ENCODE measurements around the gene ALOX12B.

Gene ALOX12B

DNA sequence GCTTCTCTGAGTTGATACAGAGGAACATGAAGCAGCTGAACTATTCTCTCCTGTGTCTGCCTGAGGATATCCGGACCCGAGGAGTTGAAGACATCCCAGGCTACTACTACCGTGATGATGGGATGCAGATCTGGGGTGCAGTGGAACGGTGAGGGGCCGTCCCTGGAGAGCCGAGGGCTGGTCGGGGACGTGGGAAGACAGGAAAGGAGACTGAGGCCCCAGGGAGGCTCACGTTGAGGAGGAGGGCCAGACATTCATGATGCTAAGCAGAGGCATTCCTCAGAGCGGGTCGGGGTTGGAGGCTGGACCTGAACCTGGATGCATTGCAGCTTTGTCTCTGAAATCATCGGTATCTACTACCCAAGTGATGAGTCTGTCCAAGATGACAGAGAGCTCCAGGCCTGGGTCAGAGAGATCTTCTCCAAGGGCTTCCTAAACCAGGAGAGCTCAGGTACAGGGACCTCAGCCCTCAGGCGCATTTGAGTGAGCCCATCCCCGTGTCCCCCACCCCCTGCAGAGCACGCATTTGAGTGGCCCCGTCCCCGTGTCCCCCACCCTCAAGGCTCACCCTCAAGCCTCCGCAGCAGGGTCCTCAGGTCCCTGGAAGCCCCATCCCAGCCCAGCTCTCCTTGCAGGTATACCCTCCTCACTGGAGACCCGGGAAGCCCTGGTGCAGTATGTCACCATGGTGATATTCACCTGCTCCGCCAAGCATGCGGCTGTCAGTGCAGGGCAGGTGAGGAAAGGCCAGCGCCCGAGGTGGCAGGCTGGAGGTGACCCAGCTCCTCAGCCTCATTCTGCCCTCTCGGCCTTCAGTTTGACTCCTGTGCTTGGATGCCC, 40.4 kb downstream of the ALOX12B start:
- H3K27ac ChIP-seq (ENCODE audit: low read depth, low read length) = no peak overlapping the region
- no peak overlapping the region for H3K4me3 ChIP-seq (ENCODE audit: low read depth in 1 of 2, low read length in 2 of 2)
- peaks cover 0 to 11% of the 10 kb centered on the region in 2 donors for H3K27me3 ChIP-seq (ENCODE audit: control insufficient read depth in 1 of 2, insufficient read depth in 2 of 2, low read length in 2 of 2)
- H3K9ac ChIP-seq (ENCODE audit: low read length) = no peak overlapping the region
- H3K36me3 ChIP-seq (ENCODE audit: insufficient read depth, low read length) = no peaks in the 10 kb centered on the region
- no peaks in the 10 kb centered on the region for H3K9me3 ChIP-seq (ENCODE audit: low read length)
- H3K4me1 ChIP-seq (ENCODE audit: insufficient read depth, low read length) = no peaks in the 10 kb centered on the region

DNA sequence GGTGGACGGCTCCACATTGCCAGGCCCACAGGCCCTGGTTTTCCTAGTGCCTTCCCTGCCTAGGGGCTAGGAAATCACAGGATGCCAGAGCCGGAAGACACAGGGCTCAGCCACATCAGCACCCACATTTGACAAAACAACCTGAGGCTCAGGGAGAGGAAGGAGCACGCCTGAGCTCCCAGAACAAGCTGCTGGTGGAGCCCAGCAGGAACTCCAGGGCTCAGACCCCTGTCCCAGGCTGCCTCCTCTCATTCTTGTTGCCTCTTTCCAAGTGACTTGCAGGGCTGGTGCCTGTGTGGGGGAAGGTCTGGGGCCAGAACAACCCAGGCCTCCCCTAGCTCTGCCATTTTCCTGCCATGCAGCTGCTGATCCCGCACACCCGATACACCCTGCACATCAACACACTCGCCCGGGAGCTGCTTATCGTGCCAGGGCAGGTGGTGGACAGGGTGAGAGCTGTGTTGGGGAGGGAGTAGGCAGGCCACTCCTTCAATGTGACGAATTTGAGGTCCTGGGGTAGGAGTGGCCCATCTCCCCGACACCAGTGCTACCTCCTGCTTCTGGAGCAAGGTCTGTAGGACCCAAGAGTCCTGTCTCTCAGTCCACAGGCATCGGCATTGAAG, 41.1 kb downstream of the ALOX12B start:
- Histone ChIP-seq H3K27me3 (ENCODE audit: control insufficient read depth in 1 of 2, insufficient read depth in 2 of 2, low read length in 2 of 2) (peaks cover 0 to 11% of the 10 kb centered on the region in 2 donors), H3K27ac (ENCODE audit: low read depth, low read length) (no peak overlapping the region), H3K4me1 (ENCODE audit: insufficient read depth, low read length) (no peaks in the 10 kb centered on the region), H3K9me3 (ENCODE audit: low read length) (no peaks in the 10 kb centered on the region), H3K4me3 (ENCODE audit: low read depth in 1 of 2, low read length in 2 of 2) (no peak overlapping the region), H3K9ac (ENCODE audit: low read length) (no peak overlapping the region), H3K36me3 (ENCODE audit: insufficient read depth, low read length) (no peaks in the 10 kb centered on the region)

DNA sequence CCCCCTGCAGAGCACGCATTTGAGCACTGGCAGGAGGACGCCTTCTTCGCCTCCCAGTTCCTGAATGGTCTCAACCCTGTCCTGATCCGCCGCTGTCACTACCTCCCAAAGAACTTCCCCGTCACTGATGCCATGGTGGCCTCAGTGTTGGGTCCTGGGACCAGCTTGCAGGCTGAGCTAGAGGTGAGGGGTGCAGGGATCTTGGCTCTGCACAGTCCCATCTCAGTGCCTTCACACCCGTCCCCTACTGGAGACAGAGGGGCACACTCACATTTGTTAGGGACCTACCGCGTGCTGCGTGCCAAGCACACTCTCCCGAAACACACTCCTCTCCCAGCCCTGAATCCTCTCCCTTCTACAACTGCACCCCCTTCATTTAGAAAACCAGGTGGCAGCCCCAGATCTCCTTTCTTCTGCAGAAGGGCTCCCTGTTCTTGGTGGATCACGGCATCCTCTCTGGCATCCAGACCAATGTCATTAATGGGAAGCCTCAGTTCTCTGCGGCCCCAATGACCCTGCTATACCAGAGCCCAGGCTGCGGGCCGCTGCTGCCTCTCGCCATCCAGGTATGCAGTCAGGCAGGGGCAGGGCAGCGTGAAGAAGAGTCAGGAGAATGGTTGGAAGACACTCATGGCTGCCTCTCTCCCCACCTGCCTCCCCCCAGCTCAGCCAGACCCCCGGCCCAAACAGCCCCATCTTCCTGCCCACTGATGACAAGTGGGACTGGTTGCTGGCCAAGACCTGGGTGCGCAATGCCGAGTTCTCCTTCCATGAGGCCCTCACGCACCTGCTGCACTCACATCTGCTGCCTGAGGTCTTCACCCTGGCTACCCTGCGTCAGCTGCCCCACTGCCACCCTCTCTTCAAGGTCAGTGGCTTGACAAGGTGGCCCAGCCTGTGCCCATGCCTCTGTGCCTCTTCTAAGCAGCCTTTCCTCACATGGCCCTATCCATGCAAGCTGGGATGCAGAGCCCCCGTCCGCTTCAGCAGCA, 42.4 kb downstream of the ALOX12B start:
- H3K9ac ChIP-seq (ENCODE audit: low read length) = no peak overlapping the region
- H3K4me3 ChIP-seq (ENCODE audit: low read depth in 1 of 2, low read length in 2 of 2) = no peak overlapping the region
- no peaks in the 10 kb centered on the region for H3K9me3 ChIP-seq (ENCODE audit: low read length)
- H3K4me1 ChIP-seq (ENCODE audit: insufficient read depth, low read length) = peaks cover 4% of the 10 kb centered on the region
- H3K36me3 ChIP-seq (ENCODE audit: insufficient read depth, low read length) = no peaks in the 10 kb centered on the region
- H3K27me3 ChIP-seq (ENCODE audit: control insufficient read depth in 1 of 2, insufficient read depth in 2 of 2, low read length in 2 of 2) = peaks cover 0 to 11% of the 10 kb centered on the region in 2 donors
- H3K27ac ChIP-seq (ENCODE audit: low read depth, low read length) = no peak overlapping the region

DNA sequence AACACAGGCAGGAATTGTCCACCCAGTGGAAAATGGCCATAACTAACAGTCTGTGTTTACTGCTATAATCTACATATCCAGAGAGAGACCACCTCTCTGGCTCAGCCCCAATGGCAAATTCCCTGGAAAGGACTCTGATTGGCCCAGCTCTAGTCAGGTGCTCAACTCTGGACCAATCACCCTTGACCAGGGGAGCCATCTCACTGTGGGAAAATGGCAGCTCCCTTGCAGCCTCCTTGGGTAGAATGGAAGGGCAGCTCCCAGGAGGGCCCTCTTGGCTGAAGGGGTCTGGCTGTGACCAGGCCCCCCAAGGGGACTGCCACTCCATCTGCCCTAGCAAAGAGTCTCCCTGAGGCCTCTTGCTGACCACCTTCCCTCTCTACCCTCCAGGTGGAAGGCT, 45.5 kb downstream of the ALOX12B start:
- Histone ChIP-seq H3K9ac (ENCODE audit: low read length) (no peak overlapping the region), H3K36me3 (ENCODE audit: insufficient read depth, low read length) (no peaks in the 10 kb centered on the region), H3K4me3 (ENCODE audit: low read depth in 1 of 2, low read length in 2 of 2) (no peak overlapping the region), H3K27ac (ENCODE audit: low read depth, low read length) (no peak overlapping the region), H3K9me3 (ENCODE audit: low read length) (no peaks in the 10 kb centered on the region), H3K27me3 (ENCODE audit: control insufficient read depth in 1 of 2, insufficient read depth in 2 of 2, low read length in 2 of 2) (peaks cover 0 to 28% of the 10 kb centered on the region in 2 donors), H3K4me1 (ENCODE audit: insufficient read depth, low read length) (peaks cover 4% of the 10 kb centered on the region)

DNA sequence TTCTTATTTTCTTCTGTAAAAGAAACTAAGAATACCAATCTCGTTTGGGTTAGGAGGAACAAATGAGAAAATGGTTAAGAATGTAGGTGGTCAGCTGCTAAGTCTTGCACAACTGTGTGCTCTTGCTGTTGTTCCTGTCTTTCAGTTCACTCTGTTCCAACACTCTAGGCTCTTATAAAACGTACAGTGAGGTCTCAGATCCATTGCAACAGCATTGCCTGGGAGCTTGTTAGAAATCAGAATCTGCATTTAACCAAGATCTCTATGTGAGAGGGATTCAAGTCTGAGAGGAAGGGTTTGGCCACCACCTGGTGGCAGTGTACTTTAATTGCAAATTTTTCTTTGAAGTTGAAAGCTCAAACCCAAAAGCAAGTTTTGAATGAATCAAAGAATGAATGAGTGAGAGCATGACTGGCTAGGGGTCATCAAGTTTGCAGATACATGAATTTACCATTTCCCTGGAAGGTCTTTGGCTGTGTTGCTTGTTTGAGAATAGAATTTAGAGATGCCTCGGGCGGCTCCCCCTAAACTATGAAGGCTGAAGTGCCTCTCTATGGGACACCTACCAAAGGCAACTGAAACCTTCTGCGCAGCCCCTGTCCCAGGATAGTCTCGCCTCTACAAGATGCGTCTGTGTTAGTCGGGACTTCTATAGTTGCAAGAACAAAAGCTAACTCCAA, 46.1 kb downstream of the ALOX12B start:
- Histone ChIP-seq H3K9me3 (ENCODE audit: low read length) (no peaks in the 10 kb centered on the region), H3K27me3 (ENCODE audit: control insufficient read depth in 1 of 2, insufficient read depth in 2 of 2, low read length in 2 of 2) (peaks cover 0 to 22% of the 10 kb centered on the region in 2 donors), H3K27ac (ENCODE audit: low read depth, low read length) (no peak overlapping the region), H3K4me3 (ENCODE audit: low read depth in 1 of 2, low read length in 2 of 2) (no peak overlapping the region), H3K9ac (ENCODE audit: low read length) (no peak overlapping the region), H3K36me3 (ENCODE audit: insufficient read depth, low read length) (no peaks in the 10 kb centered on the region), H3K4me1 (ENCODE audit: insufficient read depth, low read length) (peaks cover 4% of the 10 kb centered on the region)

DNA sequence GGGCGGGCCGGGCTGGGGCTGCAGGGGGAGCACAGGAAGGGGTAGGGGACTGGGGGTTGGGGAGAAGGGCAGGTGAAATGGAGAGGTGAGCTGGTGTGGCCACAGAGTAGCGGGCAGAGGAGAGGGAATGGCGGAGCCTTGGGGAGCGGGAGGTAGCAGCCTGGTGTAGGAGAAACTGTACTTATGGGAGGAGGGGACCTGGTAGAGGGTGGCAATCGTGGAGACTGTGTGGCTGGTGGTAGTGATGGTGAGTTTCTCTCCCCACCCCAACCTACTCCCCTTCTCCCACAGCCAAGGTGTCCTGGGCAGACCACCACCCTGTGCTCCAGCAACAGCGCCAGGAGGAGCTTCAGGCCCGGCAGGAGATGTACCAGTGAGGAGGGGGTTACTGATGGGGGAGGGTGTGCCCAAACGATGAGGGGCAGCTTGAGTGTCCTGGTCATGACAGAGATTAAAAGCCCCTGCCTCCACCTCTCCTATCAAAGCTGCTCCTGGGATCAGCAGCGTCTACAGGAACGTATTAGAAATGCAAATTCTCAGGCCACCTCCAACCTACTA, 47.8 kb downstream of the ALOX12B start:
- H3K36me3 ChIP-seq (ENCODE audit: insufficient read depth, low read length) = no peaks in the 10 kb centered on the region
- peaks cover 4% of the 10 kb centered on the region for H3K4me1 ChIP-seq (ENCODE audit: insufficient read depth, low read length)
- no peaks in the 10 kb centered on the region for H3K9me3 ChIP-seq (ENCODE audit: low read length)
- peaks cover 0 to 18% of the 10 kb centered on the region in 2 donors for H3K27me3 ChIP-seq (ENCODE audit: control insufficient read depth in 1 of 2, insufficient read depth in 2 of 2, low read length in 2 of 2)
- H3K27ac ChIP-seq (ENCODE audit: low read depth, low read length) = no peak overlapping the region
- H3K4me3 ChIP-seq (ENCODE audit: low read depth in 1 of 2, low read length in 2 of 2) = no peak overlapping the region
- H3K9ac ChIP-seq (ENCODE audit: low read length) = no peak overlapping the region

DNA sequence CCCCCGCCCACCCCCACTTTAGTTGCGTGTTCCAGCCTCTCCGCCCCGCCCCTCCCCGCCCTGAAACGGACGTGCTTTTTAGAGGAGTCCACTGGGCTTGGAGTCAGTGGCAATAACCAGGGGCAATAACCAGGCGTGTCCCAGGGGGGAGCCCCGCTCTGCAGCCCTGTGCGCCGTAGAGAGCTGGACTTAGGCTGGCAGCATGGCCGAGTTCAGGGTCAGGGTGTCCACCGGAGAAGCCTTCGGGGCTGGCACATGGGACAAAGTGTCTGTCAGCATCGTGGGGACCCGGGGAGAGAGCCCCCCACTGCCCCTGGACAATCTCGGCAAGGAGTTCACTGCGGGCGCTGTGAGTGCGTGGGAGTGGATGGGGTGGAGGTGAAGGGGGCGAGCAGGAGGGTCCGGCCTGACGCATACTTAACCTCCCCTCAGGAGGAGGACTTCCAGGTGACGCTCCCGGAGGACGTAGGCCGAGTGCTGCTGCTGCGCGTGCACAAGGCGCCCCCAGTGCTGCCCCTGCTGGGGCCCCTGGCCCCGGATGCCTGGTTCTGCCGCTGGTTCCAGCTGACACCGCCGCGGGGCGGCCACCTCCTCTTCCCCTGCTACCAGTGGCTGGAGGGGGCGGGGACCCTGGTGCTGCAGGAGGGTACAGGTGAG, 48.4 kb downstream of the ALOX12B start, which contains the start of gene ALOX15B:
ALOX15B (plus strand) TSS at position 106 of the 657 bp plus-strand sequence; CDS start at position 203, 97 bp downstream.
- Histone ChIP-seq H3K4me3 (ENCODE audit: low read depth in 1 of 2, low read length in 2 of 2) (no peak within 1 kb of the TSS), H3K36me3 (ENCODE audit: insufficient read depth, low read length) (no peaks in the 10 kb centered on the region), H3K9me3 (ENCODE audit: low read length) (no peaks in the 10 kb centered on the region), H3K27ac (ENCODE audit: low read depth, low read length) (no peak within 1 kb of the TSS), H3K9ac (ENCODE audit: low read length) (no peak within 1 kb of the TSS), H3K4me1 (ENCODE audit: insufficient read depth, low read length) (peaks cover 4% of the 10 kb centered on the region), H3K27me3 (ENCODE audit: control insufficient read depth in 1 of 2, insufficient read depth in 2 of 2, low read length in 2 of 2) (peaks cover 0 to 18% of the 10 kb centered on the region in 2 donors)

DNA sequence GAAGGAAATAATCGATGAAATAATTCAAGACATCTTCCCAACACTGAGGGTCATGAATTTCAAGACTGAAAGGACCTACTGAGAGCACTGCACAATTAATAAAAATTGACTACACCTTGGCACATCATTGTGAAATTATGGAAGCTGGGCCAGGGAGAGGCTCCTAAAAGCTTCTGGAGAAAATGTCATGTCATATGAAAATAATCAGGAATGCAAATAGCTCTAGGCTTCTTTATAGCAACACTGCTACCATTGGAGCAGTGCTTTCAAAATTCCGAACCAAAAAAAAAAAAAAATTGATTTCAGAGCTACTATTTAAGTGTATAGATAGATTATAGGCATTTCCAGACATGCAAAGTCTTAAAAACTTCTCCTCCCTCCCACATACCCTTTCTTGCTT, 55.1 kb downstream of the ALOX12B start:
- H3K27ac ChIP-seq (ENCODE audit: low read depth, low read length) = no peak overlapping the region
- no peak overlapping the region for H3K9ac ChIP-seq (ENCODE audit: low read length)
- H3K27me3 ChIP-seq (ENCODE audit: control insufficient read depth in 1 of 2, insufficient read depth in 2 of 2, low read length in 2 of 2) = peaks cover 0 to 4% of the 10 kb centered on the region in 2 donors
- H3K36me3 ChIP-seq (ENCODE audit: insufficient read depth, low read length) = no peaks in the 10 kb centered on the region
- H3K9me3 ChIP-seq (ENCODE audit: low read length) = no peaks in the 10 kb centered on the region
- no peak overlapping the region for H3K4me3 ChIP-seq (ENCODE audit: low read depth in 1 of 2, low read length in 2 of 2)
- H3K4me1 ChIP-seq (ENCODE audit: insufficient read depth, low read length) = no peaks in the 10 kb centered on the region

DNA sequence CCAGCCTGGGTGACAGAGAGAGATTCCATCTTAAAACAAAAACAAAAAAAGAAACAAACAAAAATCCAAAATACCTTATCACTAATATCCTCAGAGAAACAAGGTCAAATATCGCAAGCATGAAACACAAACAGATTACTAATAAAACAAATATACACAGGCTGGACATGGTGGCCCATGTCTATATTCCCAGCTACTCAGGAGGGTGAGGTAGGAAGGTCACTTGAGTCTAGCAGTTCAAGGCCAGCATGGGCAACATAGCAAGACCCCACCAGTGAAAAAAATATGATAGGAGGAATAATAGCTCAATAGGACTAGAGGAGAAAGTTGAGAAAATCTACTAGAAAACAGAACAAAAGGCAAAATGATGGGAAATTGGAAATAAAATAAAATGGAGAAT, 55.6 kb downstream of the ALOX12B start:
- H3K27me3 ChIP-seq (ENCODE audit: control insufficient read depth in 1 of 2, insufficient read depth in 2 of 2, low read length in 2 of 2) = peaks cover 0 to 3% of the 10 kb centered on the region in 2 donors
- no peaks in the 10 kb centered on the region for H3K36me3 ChIP-seq (ENCODE audit: insufficient read depth, low read length)
- H3K9ac ChIP-seq (ENCODE audit: low read length) = no peak overlapping the region
- no peak overlapping the region for H3K4me3 ChIP-seq (ENCODE audit: low read depth in 1 of 2, low read length in 2 of 2)
- no peaks in the 10 kb centered on the region for H3K9me3 ChIP-seq (ENCODE audit: low read length)
- no peak overlapping the region for H3K27ac ChIP-seq (ENCODE audit: low read depth, low read length)
- no peaks in the 10 kb centered on the region for H3K4me1 ChIP-seq (ENCODE audit: insufficient read depth, low read length)

DNA sequence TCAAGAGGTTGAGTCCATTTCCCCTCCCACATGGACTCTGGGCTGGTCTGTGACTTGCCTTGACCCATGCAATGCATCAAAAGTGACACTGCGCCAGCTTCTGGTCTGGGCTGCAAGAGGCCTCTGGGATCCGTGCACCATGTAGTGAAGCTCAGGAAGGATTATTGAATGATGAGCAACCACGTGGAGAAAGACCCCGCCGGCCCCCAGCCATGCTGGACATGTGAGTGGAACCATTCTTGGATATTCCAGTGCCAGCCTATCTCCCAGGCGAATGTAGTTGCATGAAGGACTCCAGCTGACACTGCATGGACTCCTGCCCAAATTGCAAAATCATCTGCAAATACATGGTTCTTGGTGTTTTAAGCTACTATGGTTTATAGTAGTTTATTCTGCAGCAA, 56.3 kb downstream of the ALOX12B start:
- Histone ChIP-seq H3K4me3 (ENCODE audit: low read depth in 1 of 2, low read length in 2 of 2) (no peak overlapping the region), H3K36me3 (ENCODE audit: insufficient read depth, low read length) (no peaks in the 10 kb centered on the region), H3K27ac (ENCODE audit: low read depth, low read length) (no peak overlapping the region), H3K27me3 (ENCODE audit: control insufficient read depth in 1 of 2, insufficient read depth in 2 of 2, low read length in 2 of 2) (peaks cover 0 to 3% of the 10 kb centered on the region in 2 donors), H3K9ac (ENCODE audit: low read length) (no peak overlapping the region), H3K4me1 (ENCODE audit: insufficient read depth, low read length) (no peaks in the 10 kb centered on the region), H3K9me3 (ENCODE audit: low read length) (no peaks in the 10 kb centered on the region)

All from muscle layer of colon (tissue), 2 donors.